HG03575 (cell line): ENCODE measurements around the gene INIP.
"Not testable (repeated sequence)": the region's sequence is repeated elsewhere in the genome, so short reads cannot be mapped to it uniquely, and the experiment has no call there.

ENCODE experiments used
- ATAC-seq: cut with Tn5 transposase; IDR thresholded peaks from one replicate; pipeline ENCODE4 v1.9.1; 2021; ENCODE audit not compliant: unreplicated experiment, insufficient number of reproducible peaks, low FRiP score; ENCODE audit errors: extremely low read depth

INIP gene

DNA sequence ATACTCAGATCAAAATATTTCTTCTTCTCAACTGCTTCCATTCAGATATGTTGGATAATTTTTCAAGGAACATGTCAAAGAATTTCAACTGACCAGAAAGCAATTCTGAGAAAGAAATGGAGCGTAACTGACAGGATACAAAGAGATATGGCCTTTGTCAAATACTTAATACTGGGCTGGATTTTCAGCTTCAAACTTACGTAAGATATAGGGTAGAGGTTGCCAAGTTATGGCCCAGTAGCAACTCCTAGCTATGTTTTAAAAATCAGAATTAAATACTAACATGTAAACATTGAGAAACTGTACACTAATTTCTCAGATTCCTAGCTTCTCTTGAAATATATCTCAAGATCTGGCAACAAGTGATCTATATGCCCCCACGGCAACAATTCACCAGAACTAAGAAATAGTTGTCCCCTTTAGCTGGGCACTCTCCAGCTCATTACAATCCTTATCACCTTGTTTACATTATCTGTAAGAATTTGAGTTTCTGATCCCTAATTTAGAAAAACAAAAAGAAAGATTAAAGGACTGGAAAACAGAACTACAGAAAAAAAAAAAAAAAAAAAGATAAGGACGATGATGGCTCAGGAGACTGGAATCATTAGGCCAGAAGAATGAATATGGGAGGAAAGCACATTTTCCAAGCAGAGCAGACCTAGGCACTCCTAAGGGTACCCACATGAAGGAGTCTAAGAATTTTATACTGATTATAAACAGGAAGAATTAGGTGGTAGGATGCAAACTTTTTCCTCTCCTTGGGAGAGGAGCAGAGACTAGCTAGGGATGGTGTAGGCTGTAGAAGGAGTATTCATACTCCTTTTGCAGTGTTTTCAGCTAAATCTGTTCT lies 23.0 kb downstream of the INIP start:
- ATAC-seq: no peak

DNA sequence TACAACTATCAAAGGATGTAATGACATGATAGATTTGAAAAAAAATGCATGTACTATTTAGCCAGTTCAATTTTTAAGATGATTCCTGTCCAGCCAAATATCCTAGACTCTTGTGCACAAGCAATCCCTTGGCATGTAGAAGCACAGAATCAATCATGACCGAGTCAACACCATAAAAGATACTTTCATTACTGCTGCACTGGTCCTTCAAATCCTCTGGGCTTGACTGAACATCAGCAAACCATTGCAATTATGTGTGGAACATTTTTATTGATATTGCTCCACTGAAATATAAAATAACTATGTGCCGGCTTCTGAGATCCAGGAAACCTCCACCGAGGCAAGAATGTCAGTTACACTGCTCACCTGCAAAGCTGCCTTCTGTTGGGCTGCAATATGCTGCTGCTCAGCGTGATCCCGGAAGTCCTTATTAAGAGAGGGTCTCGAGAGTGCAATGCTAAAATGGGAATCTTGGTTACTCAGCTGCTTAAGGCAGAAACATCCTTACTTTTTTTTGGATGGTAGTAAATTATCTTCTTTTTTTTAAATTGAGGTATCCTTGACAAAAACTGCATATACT lies 28.7 kb downstream of the INIP start:
- ATAC-seq: no peak

DNA sequence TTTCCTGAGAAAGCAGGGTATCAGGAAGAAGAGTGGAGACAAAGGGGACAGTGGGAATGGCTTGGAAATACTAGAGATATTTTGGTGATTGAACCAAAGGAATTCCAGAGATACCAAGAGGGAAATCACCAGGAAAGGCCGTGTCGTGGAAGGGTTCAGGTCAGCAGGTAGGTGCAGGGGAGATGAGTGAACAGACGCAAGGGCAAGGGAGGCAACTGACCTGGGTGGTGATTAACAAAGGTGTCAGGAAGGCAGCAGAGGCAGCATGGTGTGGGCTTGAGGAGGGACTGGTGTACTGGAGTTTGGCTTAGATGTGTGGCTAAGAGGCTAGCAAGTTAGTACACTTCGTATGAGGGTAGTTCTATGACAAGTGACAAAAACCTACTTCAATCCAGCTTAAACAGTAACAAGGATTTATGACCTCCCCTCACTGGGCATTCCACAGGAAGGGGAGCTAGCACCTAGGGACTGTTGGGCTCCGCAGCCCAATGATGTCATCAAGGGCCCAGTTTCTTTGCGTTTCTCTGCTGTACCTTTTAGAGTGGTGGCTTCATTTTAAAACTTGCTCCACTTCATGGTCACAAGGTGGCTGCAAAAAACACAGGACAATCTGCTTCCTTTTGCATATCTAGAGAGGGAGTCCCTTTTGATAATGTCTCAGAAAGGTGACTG lies 37.0 kb downstream of the INIP start:
- ATAC-seq: no peak

DNA sequence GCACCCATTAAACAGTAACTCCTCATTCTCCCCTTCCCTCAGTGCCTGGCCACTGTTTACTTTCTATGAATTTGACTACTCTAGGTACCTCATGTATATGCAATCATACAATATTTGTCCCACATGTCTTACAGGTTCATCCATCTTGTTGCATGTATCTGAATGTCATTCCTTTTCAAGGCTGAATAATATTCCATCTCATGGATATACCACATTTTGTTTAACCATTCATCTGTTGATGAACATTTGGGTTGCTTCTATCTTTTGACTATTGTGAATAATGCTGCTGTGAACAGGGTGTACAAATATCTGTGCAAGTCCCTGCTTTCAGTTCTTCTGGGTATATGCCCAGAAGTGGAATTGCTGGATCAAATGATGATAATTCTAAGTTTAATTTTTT lies 40.9 kb downstream of the INIP start:
- ATAC-seq: no peak

DNA sequence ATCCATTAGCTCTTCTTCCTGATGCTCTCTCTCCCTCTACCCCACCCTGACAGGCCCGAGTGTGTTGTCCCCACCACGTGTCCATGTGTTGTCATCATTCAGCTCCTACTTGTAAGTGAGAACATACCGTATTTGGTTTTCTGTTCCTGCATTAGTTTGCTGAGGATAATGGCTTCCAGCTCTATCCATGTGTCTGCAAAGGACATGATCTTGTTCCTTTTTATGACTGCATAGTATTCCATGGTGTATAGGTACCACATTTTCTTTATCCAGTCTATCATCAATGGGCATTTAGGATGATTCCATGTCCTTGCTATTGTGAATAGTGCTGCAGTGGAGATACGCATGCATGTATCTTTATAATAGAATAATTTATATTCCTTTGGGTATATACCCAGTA lies 44.7 kb downstream of the INIP start:
- ATAC-seq: not testable (repeated sequence)

DNA sequence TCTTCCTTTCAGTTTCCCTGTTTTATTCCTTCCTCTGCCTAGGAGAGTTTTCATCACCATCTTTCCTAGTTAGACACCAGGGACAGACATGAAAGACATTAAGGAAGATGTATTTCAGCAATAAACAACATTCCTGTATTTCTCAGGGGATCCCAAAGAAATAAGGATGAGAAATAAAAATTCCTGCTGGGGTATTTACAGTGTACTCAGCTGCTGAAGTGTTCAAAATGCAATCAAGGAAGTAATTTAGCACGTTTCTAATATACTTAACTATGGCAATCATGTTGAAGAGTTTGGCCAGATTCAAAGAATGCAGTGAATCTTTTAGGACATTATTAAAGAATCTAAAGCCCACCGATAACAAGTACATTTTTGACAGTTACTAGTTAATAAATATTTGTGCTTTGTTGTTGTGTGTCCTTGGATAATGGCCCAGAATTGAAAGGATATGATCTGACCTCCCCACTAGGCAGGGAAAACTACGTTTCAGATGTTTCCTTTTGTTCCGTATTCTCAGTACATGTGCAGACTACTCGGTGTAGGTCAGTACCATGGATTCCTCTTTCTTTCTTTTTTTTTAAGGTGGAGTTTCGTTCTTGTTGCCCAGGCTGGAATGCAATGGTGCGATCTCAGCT lies 46.8 kb downstream of the INIP start:
- no peak for ATAC-seq

DNA sequence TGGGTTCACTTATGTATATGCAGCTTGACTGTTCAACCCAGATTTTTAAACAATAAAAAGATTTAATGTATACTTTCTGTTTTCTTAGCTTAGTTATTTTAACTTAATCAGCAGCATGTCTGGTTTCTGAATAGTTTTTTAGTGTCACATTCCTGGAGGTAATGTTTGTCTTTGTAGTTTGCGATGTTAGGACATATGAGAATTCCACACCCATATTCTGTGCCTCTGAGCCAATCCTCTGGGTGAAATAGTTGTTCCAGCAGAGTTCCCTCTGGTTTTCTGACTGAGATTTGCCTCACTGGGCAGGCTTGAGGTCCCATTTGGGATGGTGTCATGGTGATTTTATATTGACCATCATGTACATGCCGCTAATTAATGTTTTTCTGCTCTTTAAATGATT lies 48.6 kb downstream of the INIP start:
- no peak for ATAC-seq

DNA sequence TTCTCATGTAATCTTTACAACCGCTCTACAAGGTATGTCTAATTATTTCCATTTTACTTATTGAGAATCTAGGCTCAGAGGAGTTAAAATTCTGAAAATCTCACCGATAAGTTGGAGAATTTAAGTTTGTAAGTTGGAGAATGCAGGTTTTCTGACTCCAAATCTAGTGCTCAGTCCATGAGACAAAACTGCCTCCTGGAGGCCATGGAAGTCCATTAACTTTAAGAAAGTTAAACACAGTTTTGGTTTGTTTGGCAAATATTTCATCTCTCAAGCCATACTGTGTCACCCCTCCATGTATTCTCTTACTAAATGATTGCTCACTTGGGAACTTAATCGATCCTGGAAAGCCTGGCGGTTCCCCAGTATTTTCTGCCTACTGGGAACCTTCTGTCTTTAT lies 52.6 kb downstream of the INIP start:
- no peak for ATAC-seq

DNA sequence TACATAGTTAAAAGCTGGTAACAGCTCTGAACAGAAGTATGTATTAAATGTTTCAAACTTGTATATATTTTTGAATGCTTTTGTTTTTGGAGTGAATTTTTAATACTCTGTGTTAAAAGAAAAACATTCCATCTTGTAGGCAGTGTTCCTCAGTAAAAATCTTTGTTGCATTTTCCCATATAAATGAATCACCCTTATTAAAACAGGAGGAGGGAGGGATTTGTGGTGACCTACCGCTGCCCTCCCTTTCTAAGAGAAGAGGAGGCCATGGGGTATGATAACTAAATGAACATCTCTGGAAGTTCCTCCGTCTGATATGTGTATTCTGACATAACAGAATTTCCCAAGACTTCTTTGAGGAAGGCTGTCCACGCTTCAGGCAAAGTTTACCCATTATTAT lies 53.4 kb downstream of the INIP start:
- ATAC-seq: no peak

DNA sequence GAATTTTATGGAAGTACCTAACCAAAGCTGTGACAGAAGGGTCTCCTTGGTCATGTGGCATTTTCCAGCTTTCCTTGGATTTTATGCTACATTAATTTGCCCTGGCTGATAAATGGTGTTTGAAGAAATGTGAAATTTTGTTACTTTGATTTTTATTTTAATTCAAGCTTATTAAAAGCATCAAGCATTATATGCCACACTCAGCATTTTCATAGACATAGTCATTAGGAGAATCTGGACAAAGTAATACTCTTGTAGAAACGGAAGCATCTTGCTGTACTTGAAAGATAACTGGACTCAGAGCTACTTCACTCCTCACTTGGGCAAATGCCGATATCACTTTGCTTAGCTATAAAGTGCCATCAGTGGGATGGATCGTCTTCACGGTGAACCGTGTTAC lies 54.2 kb downstream of the INIP start:
- no peak for ATAC-seq

DNA sequence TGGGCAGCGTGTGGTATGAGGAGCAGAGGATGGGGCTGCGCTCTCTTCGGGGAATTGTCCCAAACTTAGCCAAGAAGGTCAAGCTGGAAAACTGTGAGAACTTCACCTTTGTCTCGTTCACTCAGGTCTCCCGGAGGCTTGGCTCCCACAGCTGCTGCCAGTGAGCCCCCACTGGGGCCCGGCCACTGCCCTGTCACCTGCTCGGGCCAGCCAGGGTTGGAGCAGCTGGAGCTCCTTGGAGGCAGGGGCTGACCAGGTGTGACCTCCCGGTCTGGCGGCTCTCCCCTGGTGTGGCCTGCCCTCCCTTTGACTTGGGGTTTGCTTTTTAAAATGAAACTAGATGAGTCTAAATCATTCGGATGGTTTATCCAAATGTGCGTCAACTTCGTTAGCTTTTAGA lies 58.0 kb downstream of the INIP start:
- no peak for ATAC-seq

DNA sequence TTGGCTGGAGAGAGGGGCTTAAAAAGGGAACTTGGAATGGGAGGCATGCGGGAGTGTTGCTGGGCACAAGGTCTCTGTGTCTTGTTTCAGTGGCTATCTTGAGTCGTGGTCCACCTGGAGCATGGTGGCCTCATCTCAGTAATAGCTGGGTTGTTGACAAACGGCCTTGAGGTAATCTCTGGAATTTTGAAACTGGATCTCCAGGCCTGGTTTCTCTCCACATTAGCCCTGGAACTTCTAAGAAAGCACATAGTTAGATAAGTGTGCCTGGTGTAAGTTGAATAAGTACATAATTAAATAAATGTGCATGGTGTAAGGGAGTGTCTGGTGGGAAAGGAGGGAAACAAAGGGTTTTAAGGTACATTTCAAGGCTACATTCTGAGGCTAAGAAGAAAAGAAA lies 62.2 kb downstream of the INIP start:
- ATAC-seq: no peak

DNA sequence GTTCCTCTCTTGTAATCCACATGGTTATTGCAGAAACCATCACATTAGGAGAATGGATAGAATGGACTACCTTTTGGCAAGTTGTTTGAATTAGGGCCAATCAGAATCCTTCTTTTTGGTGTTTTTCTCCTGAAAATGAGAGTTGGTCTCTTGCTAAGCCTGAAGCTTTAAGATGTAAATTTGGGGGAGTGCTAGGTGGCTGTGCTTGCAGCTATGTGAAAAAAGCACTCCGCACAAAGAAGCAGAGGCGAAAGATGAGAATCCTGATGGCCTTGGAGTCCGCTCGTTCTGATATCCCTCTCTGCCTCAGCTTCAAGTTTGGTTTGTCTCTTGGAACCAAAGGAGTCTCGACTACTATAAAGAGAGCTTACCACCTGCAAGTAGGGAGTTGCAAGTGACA lies 63.6 kb downstream of the INIP start:
- ATAC-seq: no peak

DNA sequence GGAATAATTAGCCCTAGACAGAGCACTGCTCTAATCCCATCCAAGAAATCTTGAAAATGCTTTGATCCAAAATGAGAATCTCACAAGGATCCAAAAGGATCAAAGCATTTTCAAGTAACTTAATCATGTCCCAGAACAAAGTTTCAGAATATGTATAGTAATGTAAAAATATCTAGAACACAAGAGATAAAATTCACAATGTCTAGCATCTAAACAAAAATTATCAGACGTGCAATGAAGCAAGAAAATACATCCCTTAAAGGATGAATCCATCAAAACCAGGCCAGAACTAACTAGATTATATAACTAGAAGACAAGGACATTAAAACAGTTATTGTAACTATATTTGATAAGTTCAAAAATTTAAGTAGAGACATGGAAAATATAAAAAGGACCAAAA lies 69.3 kb downstream of the INIP start:
- no peak for ATAC-seq

DNA sequence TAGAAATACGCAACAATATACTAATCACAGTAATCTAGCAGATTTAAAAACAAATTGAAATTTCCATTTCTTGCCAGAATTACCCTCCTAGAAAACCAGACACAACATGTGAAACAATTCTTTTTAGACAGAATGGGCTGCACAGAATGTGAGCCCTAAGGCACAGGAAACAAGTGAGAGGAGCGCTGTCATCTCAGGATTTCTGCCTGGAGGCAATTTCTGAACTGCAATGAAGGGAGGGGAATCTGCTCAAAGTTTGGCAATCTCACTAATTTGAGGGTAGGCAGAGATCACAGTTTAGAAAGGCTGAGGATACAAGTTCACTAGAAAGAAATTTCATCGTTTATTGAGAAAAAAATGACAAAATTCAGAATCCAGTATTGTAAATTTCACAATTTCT lies 70.3 kb downstream of the INIP start:
- no peak for ATAC-seq

DNA sequence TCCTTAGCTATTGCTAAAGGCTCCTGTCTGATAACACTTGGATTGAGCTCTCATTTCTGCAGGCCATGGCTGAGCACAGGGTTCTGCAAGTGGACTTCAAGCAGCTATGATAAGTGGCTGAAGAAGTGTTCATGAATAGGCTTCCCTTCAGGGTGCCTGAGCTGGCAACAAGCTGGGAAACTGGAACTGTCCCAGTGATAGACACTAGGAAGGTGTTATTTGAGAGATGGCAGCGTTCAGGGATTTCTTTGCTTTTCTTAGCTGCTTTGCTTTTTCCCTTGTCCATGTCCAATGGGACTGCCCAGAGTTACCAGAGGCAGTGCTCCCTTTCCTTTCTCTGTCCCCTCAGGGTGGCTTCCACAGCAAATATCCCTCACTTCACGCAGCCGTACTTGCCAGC lies 75.8 kb downstream of the INIP start:
- no peak for ATAC-seq

DNA sequence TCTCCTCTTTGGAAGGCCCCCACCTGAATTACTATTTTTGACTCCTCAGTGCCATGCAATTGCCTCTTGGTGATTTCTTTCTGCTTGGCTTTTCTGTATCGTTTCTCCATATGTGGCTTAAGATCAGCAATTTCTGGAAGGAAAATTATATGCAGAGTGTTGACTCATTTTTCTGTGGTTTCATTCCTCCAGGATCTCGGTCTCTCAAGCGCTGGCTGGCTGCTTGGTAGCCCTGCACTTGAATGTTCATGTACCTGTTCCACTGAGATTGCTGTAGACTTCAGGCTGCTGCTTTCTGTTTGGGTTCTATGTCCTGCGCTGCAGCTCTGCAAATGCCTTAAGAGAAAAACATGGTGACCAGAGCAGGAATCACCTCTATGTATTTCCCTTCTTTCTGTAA lies 77.6 kb downstream of the INIP start:
- no peak for ATAC-seq
